Prostate gland (tissue), 2 donors: Measurements from ENCODE around the gene TMEM266. TPM values are rescaled to one million over a fixed set of nuclear protein-coding genes. Genes with fewer than 3 reads are reported as not detected.

Experiments used
- DNase-seq: peaks from one replicate; pipeline ENCODE4 v3.0.0-alpha.2; 2019; ENCODE audit warnings: low spot score
- H3K27ac ChIP-seq, 2 donors: fragments of 200-600 bp; sonication (generic); 2 replicates each; pipeline ENCODE4 v1.5.1; 2017 to 2019
- H3K27me3 ChIP-seq: fragments of 200-600 bp; sonication (generic); replicated peaks from 2 replicates; pipeline ENCODE4 v1.5.1; 2019; ENCODE audit not compliant: insufficient read depth
- H3K36me3 ChIP-seq, 2 donors: fragments of 200-600 bp; sonication (generic); 1 replicate in 1 of 2; 2 replicates in 1 of 2; pipeline versions ENCODE4 v1.5.1 to v1.8.1; 2017 to 2019
- H3K4me1 ChIP-seq: fragments of 200-600 bp; sonication (generic); replicated peaks from 2 replicates; pipeline ENCODE4 v1.5.1; 2019
- H3K4me3 ChIP-seq, 2 donors: fragments of 200-600 bp; sonication (generic); 2 replicates each; pipeline ENCODE4 v1.5.1; 2017 to 2019
- H3K9me3 ChIP-seq: fragments of 200-600 bp; sonication (generic); 2 replicates; pipeline ENCODE4 v1.5.1; 2017
- POLR2A ChIP-seq: fragments of 450-650 bp; IDR thresholded peaks from one replicate; pipeline ENCODE4 v1.6.1; 2016; ENCODE audit warnings: antibody characterized with exemption, mild to moderate bottlenecking
- POLR2AphosphoS5 ChIP-seq: sonication (generic); formaldehyde crosslinking; IDR thresholded peaks from one replicate; pipeline ENCODE4 v1.6.1; 2017; ENCODE audit warnings: antibody characterized with exemption
- WGBS: methylation state at CpG from one replicate; pipeline ENCODE4 v1.1.5; 2018; 5-methylcytosine and 5-hydroxymethylcytosine counted together
- intact Hi-C: fragments of 100-400 bp; cut with DNase I; formaldehyde crosslinking; loops from one replicate; pipeline ENCODE4 v1.14.2; 2022
- total RNA-seq, 2 donors: library from RNA; depleted of rRNA; stranded (reverse); fragments of >200 nt; gene quantifications; one replicate each; pipeline ENCODE4 v1.1.0, GENCODE V29; 2016
- TF ChIP-seq, protein P1 (sequence below), 4 experiments: fragments of 200-600 bp in 2 of 4; fragments of 450-650 bp in 2 of 4; sonication (generic) in 2 of 4; IDR thresholded peaks; 1 replicate in 3 of 4; 2 replicates in 1 of 4; pipeline ENCODE4 v1.5.1; 2016 to 2019; ENCODE audit warnings: antibody characterized with exemption in 4 of 4, mild to moderate bottlenecking in 2 of 4, moderate library complexity in 2 of 4

The TMEM266 gene
- total RNA-seq, 2 donors from 2014 or later = 5.9 to 6.0 TPM

DNA sequence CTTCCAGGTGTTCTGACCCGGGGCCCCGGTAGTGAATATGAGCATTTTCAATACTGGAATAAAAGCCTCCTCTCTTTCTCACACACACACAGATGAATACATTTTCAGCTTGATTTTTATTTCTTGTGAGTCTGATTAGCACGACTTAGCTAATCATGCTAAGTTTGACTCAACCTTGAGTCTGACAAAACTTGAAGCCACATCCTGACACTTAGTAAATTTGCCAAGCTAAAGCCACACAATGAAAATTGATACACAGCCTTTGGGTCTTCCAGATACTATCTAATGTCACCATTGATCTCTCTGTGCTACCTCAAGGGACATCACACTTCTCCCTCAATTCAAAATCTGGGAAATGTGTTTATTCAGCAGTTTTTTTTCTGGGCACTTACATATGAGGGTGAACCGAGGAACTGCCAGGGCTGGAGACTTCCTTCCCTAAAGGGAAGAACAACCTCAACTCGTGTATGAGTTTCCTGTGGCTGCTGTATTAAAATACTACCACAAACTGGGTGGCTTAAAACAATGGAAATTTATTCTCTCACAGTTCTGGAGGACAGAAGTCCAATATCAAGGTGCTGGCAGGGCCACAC, 18.6 kb downstream of the TMEM266 start:
- intact Hi-C loops = no loop called here
- no peaks in the 10 kb centered on the region for H3K27me3 ChIP-seq

DNA sequence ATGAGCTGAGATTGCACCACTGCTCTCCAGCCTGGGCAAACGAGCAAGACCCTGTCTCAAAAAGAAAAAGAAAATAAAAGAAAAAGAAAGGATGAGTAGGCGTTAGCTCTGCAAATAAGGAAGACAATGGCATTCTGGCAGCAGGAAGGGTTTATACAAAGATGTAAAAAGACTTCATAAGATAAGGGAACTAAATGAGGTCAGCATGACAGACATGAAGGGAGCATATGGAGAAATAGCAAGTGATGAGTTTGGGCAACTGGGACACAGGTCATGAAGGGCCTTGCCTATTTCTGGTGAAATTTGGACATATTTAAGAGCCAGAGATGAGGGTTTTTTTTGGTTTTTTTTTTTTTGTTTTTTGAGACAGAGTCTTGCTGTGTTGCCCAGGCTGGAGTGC, 24.5 kb downstream of the TMEM266 start:
- Histone ChIP-seq H3K4me1 (no peaks in the 10 kb centered on the region), H3K36me3 (no peaks in the 10 kb centered on the region), H3K27me3 (no peaks in the 10 kb centered on the region), H3K9me3 (no peaks in the 10 kb centered on the region), H3K27ac (no peak overlapping the region), H3K4me3 (no peak overlapping the region)
- TF ChIP-seq, protein P1, sequence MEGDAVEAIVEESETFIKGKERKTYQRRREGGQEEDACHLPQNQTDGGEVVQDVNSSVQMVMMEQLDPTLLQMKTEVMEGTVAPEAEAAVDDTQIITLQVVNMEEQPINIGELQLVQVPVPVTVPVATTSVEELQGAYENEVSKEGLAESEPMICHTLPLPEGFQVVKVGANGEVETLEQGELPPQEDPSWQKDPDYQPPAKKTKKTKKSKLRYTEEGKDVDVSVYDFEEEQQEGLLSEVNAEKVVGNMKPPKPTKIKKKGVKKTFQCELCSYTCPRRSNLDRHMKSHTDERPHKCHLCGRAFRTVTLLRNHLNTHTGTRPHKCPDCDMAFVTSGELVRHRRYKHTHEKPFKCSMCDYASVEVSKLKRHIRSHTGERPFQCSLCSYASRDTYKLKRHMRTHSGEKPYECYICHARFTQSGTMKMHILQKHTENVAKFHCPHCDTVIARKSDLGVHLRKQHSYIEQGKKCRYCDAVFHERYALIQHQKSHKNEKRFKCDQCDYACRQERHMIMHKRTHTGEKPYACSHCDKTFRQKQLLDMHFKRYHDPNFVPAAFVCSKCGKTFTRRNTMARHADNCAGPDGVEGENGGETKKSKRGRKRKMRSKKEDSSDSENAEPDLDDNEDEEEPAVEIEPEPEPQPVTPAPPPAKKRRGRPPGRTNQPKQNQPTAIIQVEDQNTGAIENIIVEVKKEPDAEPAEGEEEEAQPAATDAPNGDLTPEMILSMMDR (IDR thresholded peaks at IDR 0.05) = no peak
- TF ChIP-seq POLR2AphosphoS5 (no peak), POLR2A (no peak)
- intact Hi-C loops = no loop called here
- DNase-seq = no peak
- 64% methylated on average over 2 of the region's 2 CpGs for WGBS

More for the DNA sequence above, 18.6 kb downstream of the TMEM266 start:
- Histone ChIP-seq H3K9me3 (no peaks in the 10 kb centered on the region), H3K4me3 (no peak overlapping the region), H3K4me1 (no peaks in the 10 kb centered on the region), H3K36me3 (no peaks in the 10 kb centered on the region), H3K27ac (no peak overlapping the region)
- WGBS = 60% methylated on average over 5 of the region's 5 CpGs
- TF ChIP-seq POLR2AphosphoS5 (no peak), POLR2A (no peak)
- TF ChIP-seq, protein P1 (IDR thresholded peaks at IDR 0.05) = no peak
- no peak for DNase-seq

- intact Hi-C loops = no loop called here
- no peak for TF ChIP-seq POLR2A
- TF ChIP-seq POLR2AphosphoS5 = no peak
- TF ChIP-seq, protein P1 (IDR thresholded peaks at IDR 0.05) = no peak
- Histone ChIP-seq H3K36me3 (no peaks in the 10 kb centered on the region), H3K4me3 (no peak overlapping the region), H3K9me3 (no peaks in the 10 kb centered on the region), H3K27ac (no peak overlapping the region), H3K4me1 (no peaks in the 10 kb centered on the region), H3K27me3 (no peaks in the 10 kb centered on the region)
- no peak for DNase-seq
- WGBS = 28% methylated on average over 3 of the region's 3 CpGs
These were observed 38.9 kb downstream of the TMEM266 start for GRCh38 chr15:76098685-76099084.

GRCh38 chr15:76099388-76099787, 39.6 kb downstream of the TMEM266 start:
- H3K4me1 ChIP-seq = no peaks in the 10 kb centered on the region
- WGBS = 88% methylated on average over 8 of the region's 8 CpGs
- TF ChIP-seq, protein P1 (IDR thresholded peaks at IDR 0.05) = no peak
- TF ChIP-seq POLR2AphosphoS5 (no peak), POLR2A (no peak)
- no peak overlapping the region for H3K4me3 ChIP-seq
- H3K27ac ChIP-seq = no peak overlapping the region
- no peak for DNase-seq
- H3K9me3 ChIP-seq = no peaks in the 10 kb centered on the region
- no peaks in the 10 kb centered on the region for H3K36me3 ChIP-seq
- H3K27me3 ChIP-seq = no peaks in the 10 kb centered on the region
- intact Hi-C loops = no loop called here

- no peaks in the 10 kb centered on the region for H3K27me3 ChIP-seq
These were observed 40.6 kb downstream of the TMEM266 start for GRCh38 chr15:76100361-76100760.

More at GRCh38 chr15:76100361-76100760, 40.6 kb downstream of the TMEM266 start:
- Histone ChIP-seq H3K27ac (no peak overlapping the region), H3K4me3 (no peak overlapping the region), H3K36me3 (no peaks in the 10 kb centered on the region), H3K4me1 (no peaks in the 10 kb centered on the region), H3K9me3 (no peaks in the 10 kb centered on the region)
- no peak for TF ChIP-seq POLR2AphosphoS5
- no peak for TF ChIP-seq POLR2A
- TF ChIP-seq, protein P1 (IDR thresholded peaks at IDR 0.05) = no peak
- intact Hi-C loops = no loop called here
- no peak for DNase-seq
- WGBS = 98% methylated on average over 2 of the region's 2 CpGs
